ENCODE data around the gene ZMIZ1.

ZMIZ1 gene

DNA sequence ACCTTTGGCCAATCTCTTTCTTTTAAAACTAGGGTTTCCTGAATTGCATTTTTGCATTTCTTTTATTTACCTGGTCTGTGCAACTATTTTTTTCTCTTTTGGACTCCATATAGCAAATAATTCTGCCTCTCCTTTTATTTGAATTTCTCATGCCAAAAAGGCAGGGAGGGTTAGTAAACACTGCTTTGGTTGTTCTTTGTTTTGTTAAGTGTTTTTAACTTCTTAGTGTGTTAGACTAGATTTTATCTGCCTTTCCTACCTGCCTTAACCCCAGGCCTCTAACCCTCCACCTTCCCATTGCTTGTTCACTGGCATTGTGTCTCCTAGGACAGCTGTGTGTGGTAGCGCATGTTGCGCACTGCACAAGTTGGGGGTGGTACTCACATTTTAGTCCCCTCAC lies 18.1 kb downstream of the ZMIZ1 start:
- no peak overlapping the region for H3K9ac ChIP-seq (ENCODE audit: low read depth, low read length)

DNA sequence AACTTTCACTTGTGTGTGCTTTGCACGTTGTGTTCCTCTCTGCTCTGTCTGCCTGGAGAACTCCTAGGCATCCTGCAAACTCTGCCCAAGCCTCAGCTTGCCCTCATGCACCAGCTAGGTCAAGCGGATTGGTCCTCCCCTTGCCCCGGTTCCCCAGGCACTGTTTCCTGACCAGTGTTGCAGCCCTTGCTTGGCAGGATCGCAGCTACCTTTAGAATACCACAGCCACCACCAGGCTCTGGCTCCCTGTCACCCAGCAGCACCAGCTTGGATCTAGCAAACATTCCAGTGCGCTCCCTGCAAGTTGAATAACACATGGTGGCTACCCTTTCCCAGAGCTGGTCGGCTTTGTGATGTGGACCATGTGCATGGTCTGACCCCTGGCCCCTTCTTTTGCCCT lies 19.0 kb downstream of the ZMIZ1 start:
- Histone ChIP-seq H3K36me3 (ENCODE audit: insufficient read depth, low read length) (no peaks in the 10 kb centered on the region), H3K4me1 (ENCODE audit: insufficient read depth, low read length) (peaks cover 30% of the 10 kb centered on the region), H3K9ac (ENCODE audit: low read depth, low read length) (no peak overlapping the region), H3K9me3 (ENCODE audit: control insufficient read depth, insufficient read depth, low read length) (no peaks in the 10 kb centered on the region)

More for the DNA sequence above, 18.1 kb downstream of the ZMIZ1 start:
- Histone ChIP-seq H3K36me3 (ENCODE audit: insufficient read depth, low read length) (no peaks in the 10 kb centered on the region), H3K4me1 (ENCODE audit: insufficient read depth, low read length) (peaks cover 30% of the 10 kb centered on the region), H3K9me3 (ENCODE audit: control insufficient read depth, insufficient read depth, low read length) (no peaks in the 10 kb centered on the region)

DNA sequence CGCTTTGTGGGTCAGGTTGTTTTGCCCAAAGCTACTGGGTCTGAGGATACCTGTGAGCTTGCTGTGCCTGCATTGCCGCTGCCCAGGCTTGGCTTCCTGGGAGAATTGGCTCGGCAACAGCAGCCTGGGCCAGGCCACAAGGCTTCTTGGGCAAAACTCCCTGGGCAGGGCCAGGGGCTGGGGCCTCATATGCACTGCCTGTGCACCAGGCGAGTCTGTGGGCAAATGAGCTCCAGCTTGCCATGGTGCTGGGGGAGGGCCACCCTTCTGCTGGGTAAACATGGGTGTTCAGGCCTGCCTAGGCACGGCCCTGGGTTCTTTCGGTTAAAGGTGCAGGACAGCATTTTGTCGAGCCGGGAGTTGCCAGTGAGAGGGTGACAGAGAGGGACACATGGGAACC lies 19.4 kb downstream of the ZMIZ1 start:
- no peaks in the 10 kb centered on the region for H3K36me3 ChIP-seq (ENCODE audit: insufficient read depth, low read length)
- H3K9ac ChIP-seq (ENCODE audit: low read depth, low read length), result no peak overlapping the region
- H3K9me3 ChIP-seq (ENCODE audit: control insufficient read depth, insufficient read depth, low read length), result no peaks in the 10 kb centered on the region
- peaks cover 29% of the 10 kb centered on the region for H3K4me1 ChIP-seq (ENCODE audit: insufficient read depth, low read length)

- Histone ChIP-seq H3K9me3 (ENCODE audit: control insufficient read depth, insufficient read depth, low read length) (no peaks in the 10 kb centered on the region), H3K36me3 (ENCODE audit: insufficient read depth, low read length) (no peaks in the 10 kb centered on the region), H3K4me1 (ENCODE audit: insufficient read depth, low read length) (peaks cover 23% of the 10 kb centered on the region), H3K9ac (ENCODE audit: low read depth, low read length) (no peak overlapping the region)
Measured at GRCh38 chr10:79088613-79089355, 20.0 kb downstream of the ZMIZ1 start.

DNA sequence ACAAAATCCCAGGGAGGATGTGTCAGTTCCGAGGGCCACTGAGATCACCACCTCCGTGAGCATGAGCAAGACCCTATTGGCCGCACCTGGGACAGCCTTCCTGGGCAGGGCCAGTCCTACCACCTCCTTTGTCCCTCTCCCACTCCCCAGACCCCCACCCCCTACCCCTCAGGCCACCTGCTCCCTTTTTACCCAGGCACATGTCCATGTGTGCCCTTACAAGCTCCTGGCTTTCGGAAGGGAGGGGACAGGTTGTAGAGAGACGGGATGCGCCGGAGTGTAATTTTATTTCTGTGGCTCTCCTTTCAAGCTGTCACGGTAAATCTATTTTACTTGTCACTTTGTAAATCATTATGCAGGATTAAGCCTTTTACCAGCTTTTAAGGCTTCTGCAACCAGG lies 20.9 kb downstream of the ZMIZ1 start:
- peaks cover 14% of the 10 kb centered on the region; the same call in 1 of the 2 replicates for H3K4me1 ChIP-seq (ENCODE audit: insufficient read depth, low read length)
- no peaks in the 10 kb centered on the region for H3K36me3 ChIP-seq (ENCODE audit: insufficient read depth, low read length)
- H3K9ac ChIP-seq (ENCODE audit: low read depth, low read length), result no peak overlapping the region
- no peaks in the 10 kb centered on the region for H3K9me3 ChIP-seq (ENCODE audit: control insufficient read depth, insufficient read depth, low read length)

DNA sequence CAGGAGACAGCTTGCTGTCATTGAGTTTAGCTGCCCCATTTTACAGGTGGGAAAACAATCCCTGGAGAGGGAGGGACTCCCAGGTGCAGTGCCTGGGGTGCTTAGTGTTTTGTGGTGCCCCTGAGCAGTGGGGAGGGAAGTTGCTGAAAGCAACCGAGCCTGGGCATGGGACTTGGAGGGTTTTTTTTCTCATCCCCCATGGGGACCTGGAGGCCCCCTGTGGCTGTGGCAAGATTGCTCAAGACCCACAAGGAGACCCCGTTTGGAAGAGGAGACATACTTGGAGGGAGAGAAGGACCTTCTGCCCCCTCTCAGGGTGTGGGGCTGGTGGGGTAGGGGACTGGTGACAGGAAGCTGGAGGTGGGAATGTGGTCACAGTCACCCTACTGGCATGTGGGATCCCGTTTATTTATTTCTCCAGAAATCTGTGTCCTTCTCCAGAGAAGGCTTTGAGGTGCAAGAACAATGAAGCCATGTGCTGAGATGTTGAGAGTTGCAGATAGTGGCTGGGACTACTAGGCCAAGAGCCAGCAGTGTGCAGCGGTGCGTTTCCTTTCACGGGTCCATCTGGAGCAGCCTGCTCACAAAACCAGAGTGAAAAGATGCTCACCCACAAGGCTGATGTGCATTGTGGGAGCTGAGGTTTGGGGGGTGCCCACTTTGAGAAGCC lies 21.5 kb downstream of the ZMIZ1 start:
- Histone ChIP-seq H3K9me3 (ENCODE audit: control insufficient read depth, insufficient read depth, low read length) (no peaks in the 10 kb centered on the region), H3K9ac (ENCODE audit: low read depth, low read length) (no peak overlapping the region), H3K36me3 (ENCODE audit: insufficient read depth, low read length) (no peaks in the 10 kb centered on the region), H3K4me1 (ENCODE audit: insufficient read depth, low read length) (peaks cover 14% of the 10 kb centered on the region; the same call in 1 of the 2 replicates)

DNA sequence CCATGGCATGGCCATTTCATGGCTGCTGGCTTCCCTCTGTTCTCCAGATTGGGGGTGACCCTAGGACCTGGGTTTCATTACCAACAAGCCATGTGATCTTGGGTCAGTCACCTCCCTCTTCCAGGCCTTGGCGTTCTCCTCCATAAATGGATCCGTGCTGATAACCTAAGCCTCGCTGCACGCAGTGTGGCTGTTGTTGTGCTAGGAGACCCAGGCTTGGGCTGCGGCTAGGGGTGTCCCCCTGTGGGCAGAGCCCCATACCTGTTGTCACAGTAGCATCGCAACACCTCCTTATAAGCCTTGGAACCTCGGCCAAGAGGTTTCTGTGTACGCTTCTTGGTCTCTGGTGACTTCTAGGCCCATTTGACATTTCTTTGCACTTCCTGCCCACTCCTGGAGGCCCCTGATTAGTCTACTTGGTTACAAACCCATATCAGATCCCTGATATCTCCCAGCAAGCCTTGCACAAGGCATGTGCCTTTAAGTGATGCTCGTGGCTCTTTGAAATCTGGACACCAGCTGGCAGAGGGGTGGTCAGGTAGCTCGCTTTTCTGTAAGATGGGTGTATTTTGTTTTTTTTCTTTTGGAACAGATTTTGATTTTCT lies 23.6 kb downstream of the ZMIZ1 start:
- H3K36me3 ChIP-seq (ENCODE audit: insufficient read depth, low read length), result no peaks in the 10 kb centered on the region
- H3K4me1 ChIP-seq (ENCODE audit: insufficient read depth, low read length), result peaks cover 4% of the 10 kb centered on the region; the same call in 1 of the 2 replicates
- no peaks in the 10 kb centered on the region for H3K9me3 ChIP-seq (ENCODE audit: control insufficient read depth, insufficient read depth, low read length)
- H3K9ac ChIP-seq (ENCODE audit: low read depth, low read length), result no peak overlapping the region

DNA sequence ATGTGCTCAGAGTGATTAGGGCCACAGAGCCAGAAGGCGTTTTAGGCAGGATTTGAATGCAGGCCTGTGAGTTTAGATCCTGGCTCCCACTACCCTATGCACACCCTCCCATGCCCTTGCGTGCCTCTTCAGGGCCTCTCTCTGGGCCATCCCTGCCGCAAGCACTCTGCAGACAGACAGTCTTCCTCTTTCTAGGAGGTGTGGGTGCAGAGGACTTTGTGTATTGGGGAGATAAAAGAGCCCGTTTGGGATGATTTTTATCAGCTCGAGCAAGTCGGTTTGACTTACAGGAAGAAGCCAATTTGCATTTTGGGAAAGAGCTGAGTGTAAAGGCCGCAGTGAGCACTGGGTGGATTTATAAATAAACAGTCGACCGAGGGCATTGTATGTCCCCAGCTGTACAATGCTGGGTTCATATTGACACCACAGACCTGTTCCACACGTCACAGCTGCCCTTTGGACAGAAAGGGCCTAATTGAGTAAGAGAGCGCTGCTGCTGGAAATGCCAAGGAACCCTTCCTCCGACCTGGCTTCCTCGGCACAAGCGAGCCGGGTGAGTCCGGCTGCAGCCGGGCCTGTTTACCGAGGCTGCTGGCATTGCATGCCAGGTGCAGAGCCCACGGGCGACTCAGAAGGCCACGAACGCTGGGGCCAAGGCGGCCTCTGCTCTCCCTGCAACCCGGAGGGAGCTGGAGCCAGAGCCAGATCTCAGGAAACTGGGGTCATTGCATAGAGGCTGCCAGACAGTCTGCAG lies 25.1 kb downstream of the ZMIZ1 start:
- no peaks in the 10 kb centered on the region for H3K36me3 ChIP-seq (ENCODE audit: insufficient read depth, low read length)
- H3K4me1 ChIP-seq (ENCODE audit: insufficient read depth, low read length), result peaks cover 5% of the 10 kb centered on the region; the same call in 1 of the 2 replicates
- H3K9ac ChIP-seq (ENCODE audit: low read depth, low read length), result no peak overlapping the region

DNA sequence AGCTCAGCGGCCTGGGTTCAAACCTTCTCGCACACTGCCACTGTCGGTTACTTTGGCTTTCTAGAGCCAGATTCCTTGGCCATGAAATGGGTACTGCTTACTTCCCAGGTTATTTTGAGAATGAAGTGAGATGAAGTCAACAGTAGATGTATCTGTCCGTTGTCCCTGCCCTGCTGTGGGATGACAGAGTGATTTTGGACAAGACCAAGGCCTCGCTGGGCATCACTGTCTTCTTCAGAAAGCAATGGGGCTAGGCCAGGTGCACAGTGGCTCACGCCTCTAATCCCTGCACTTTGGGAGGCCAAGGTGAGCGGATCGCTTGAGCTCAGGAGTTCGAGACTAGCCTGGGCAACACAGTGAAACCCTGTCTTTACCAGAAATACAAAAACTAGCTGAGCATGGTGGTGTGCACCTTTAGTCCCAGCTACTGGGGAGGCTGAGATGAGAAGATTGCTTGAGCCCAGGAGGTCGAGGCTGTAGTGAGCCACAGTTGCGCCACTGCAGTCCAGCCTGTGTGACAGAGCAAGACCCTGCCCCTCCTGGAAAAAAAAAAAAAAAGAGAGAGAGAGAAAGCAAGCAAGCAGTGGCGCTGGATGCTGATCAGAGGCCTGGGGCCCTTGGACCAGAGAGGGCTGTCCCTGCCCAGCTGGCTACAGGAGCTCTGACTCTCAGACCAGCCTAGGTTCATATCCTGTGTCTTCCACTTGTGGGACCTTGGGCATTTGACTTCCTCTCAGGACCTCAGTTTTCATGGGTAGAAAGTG lies 25.8 kb downstream of the ZMIZ1 start:
- Histone ChIP-seq H3K9ac (ENCODE audit: low read depth, low read length) (no peak overlapping the region), H3K9me3 (ENCODE audit: control insufficient read depth, insufficient read depth, low read length) (no peaks in the 10 kb centered on the region), H3K4me1 (ENCODE audit: insufficient read depth, low read length) (peaks cover 11% of the 10 kb centered on the region; the same call in 1 of the 2 replicates), H3K36me3 (ENCODE audit: insufficient read depth, low read length) (no peaks in the 10 kb centered on the region)

More for the DNA sequence above, 25.1 kb downstream of the ZMIZ1 start:
- no peaks in the 10 kb centered on the region for H3K9me3 ChIP-seq (ENCODE audit: control insufficient read depth, insufficient read depth, low read length)

DNA sequence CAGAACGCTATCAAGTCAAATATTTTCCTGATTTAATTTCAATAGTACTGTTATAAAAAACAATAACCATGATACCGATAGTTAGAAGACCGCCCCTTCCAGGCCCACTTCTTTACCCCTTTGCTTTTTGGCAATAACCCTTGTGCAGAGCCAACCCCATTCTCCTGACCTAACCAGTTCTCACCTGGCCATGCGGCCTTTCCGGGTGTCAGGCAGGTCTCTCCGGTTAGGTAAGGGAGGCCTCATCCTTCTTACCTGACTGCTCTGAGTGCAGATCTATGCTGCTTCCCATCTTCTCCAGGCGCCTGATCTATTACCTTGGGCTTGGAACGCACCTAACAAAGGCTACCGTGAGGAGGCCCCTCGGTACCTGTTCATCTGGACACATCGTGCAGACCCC lies 26.6 kb downstream of the ZMIZ1 start:
- H3K4me1 ChIP-seq (ENCODE audit: insufficient read depth, low read length), result peaks cover 14% of the 10 kb centered on the region; the same call in 1 of the 2 replicates
- no peak overlapping the region for H3K9ac ChIP-seq (ENCODE audit: low read depth, low read length)
- H3K9me3 ChIP-seq (ENCODE audit: control insufficient read depth, insufficient read depth, low read length), result no peaks in the 10 kb centered on the region
- H3K36me3 ChIP-seq (ENCODE audit: insufficient read depth, low read length), result no peaks in the 10 kb centered on the region

GRCh38 chr10:79096514-79096913 lies 27.7 kb downstream of the ZMIZ1 start:
- Histone ChIP-seq H3K9ac (ENCODE audit: low read depth, low read length) (no peak overlapping the region), H3K4me1 (ENCODE audit: insufficient read depth, low read length) (peaks cover 14% of the 10 kb centered on the region; the same call in 1 of the 2 replicates)

DNA sequence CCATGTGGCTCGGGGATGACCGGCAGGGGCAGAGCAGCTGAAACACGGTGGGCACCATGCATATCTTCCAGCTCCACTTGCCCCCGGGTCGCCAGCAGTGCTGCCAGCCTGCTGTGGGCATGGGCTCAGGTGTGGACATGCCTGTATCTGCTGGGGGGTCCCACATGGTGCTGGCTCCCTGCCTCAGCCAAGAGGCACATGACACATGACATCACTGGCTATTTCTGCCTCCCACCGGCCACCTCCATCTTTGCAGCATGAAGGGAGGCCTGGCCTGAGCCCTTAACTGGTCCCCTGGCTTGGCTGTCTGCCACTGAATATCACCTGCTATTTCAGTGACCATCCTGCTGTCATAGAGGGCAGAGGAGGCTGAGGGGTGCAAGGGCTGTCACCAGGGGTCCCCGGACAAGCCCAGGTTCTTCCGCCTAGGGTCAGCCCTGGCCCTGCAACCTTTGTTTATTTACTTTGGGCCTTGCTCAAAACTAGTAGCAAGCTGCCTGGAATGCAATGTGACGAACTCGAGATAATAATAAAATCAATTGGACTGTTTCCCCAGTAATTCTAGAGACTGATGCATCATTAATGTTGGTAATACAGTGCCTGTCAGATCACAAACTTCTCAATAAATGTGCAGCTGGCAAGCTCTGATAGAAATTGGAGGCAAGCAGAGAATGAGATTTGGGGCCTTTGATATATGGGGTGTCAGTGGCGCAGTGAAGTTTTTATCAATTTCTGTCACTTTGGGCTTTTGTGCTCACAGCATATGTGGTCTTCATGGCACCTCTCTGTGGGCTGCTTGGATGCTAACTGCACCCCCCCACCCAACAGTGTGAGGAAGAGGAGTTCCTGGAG lies 28.5 kb downstream of the ZMIZ1 start:
- Histone ChIP-seq H3K4me1 (ENCODE audit: insufficient read depth, low read length) (peaks cover 21% of the 10 kb centered on the region), H3K9me3 (ENCODE audit: control insufficient read depth, insufficient read depth, low read length) (no peaks in the 10 kb centered on the region)

More at GRCh38 chr10:79096514-79096913, 27.7 kb downstream of the ZMIZ1 start:
- Histone ChIP-seq H3K36me3 (ENCODE audit: insufficient read depth, low read length) (no peaks in the 10 kb centered on the region), H3K9me3 (ENCODE audit: control insufficient read depth, insufficient read depth, low read length) (no peaks in the 10 kb centered on the region)

GRCh38 chr10:79098061-79098460 lies 29.3 kb downstream of the ZMIZ1 start:
- H3K4me1 ChIP-seq (ENCODE audit: insufficient read depth, low read length), result peaks cover 26% of the 10 kb centered on the region
- no peaks in the 10 kb centered on the region for H3K36me3 ChIP-seq (ENCODE audit: insufficient read depth, low read length)
- no peaks in the 10 kb centered on the region for H3K9me3 ChIP-seq (ENCODE audit: control insufficient read depth, insufficient read depth, low read length)
- H3K9ac ChIP-seq (ENCODE audit: low read depth, low read length), result no peak overlapping the region

More for the DNA sequence above, 28.5 kb downstream of the ZMIZ1 start:
- H3K9ac ChIP-seq (ENCODE audit: low read depth, low read length), result no peak overlapping the region
- H3K36me3 ChIP-seq (ENCODE audit: insufficient read depth, low read length), result no peaks in the 10 kb centered on the region

Data from ES-I3 (cell line).